Measurements from ENCODE around the gene TICRR. TPM values are rescaled to one million over a fixed set of nuclear protein-coding genes. Genes with fewer than 3 reads are reported as not detected.

TICRR gene
- total and polyA plus RNA-seq, 2 of the 8 experiments (the other 6 are each of a cell fraction or from before 2014, with no cell fraction given), result 13.1 to 34.8 TPM

DNA sequence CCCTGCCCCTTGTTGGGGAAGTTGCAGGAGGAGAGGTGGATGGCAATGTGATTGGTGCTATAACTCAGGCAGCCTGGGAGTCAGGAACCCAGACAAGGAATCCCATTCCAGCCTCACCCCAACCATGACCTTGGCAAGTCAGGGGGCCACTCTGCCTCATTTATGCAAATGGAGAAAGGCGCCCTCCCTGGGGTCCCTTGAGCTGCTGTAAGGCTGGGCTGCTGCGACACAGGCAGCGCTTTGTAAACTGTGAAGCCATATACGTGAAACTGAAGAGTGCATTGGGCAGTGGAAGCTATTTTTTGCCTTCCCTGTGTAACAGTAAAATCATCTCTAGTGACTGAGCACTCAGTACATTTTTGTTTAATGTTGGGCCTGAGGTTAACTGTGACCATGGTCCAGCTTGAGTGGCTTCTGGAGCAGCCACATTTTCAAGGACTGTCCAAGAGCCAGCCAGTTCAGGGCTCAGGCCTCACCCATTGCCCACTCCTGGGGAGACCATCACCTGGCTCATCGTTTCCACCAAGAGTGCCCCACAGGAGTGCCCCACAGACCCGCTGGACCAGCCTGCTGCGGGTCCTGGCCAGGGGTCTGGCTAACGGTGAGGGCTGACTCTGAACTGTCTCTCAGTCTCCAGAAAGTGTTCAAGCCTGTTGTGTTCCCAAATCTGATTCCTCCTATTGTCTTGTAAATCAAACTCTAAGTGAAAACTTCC lies 52.1 kb downstream of the TICRR start:
- CTCF ChIA-PET (ENCODE audit: partially characterized antibody), result no interaction called here
- H3K4ac ChIP-seq (replicated peaks; ENCODE audit: insufficient read length, low read depth, low read length), result no peak overlapping the region
- peaks cover 60 to 100% (median 91%) of the 10 kb centered on the region in 4 experiments for H3K36me3 ChIP-seq (ENCODE audit: control insufficient read depth in 2 of 4, insufficient read depth in 4 of 4, low read length in 3 of 4)

More for the DNA sequence above, 52.1 kb downstream of the TICRR start:
- no peak overlapping the region for H3K27ac ChIP-seq (ENCODE audit: low read depth, low read length)
- H3K4me3 ChIP-seq (ENCODE audit: extremely low read depth in 1 of 4, insufficient read depth in 2 of 4, low read depth in 3 of 4, low read length in 4 of 4), result no peak overlapping the region
- no peak overlapping the region for H3K9ac ChIP-seq (replicated peaks in 1 of 4; ENCODE audit: extremely low read depth in 1 of 4, low read depth in 3 of 4, low read length in 3 of 4)
- H3K4me2 ChIP-seq (ENCODE audit: insufficient read depth in 1 of 2, low read depth in 2 of 2, low read length in 2 of 2), result no peak overlapping the region
- H3K79me2 ChIP-seq (ENCODE audit: control insufficient read depth in 1 of 2, insufficient read depth in 2 of 2, low read length in 2 of 2), result no peaks in the 10 kb centered on the region
- no peak overlapping the region for H3K14ac ChIP-seq (ENCODE audit: insufficient read length)
- H4K8ac ChIP-seq (ENCODE audit: extremely low read depth, insufficient read depth, low read length), result no peak overlapping the region
- no peak overlapping the region for H4K5ac ChIP-seq (ENCODE audit: insufficient read length, low read depth, low read length)
- H2BK20ac ChIP-seq (ENCODE audit: low read length), result no peak overlapping the region
- no peak overlapping the region for H2BK15ac ChIP-seq (ENCODE audit: low read length)
- no peak overlapping the region for H3K18ac ChIP-seq (ENCODE audit: extremely low read depth, low read length)
- H2BK12ac ChIP-seq (ENCODE audit: low read depth, low read length), result no peak overlapping the region
- no peak overlapping the region for H3K56ac ChIP-seq (replicated peaks; ENCODE audit: insufficient read length, low read depth, low read length)
- H2BK120ac ChIP-seq (replicated peaks; ENCODE audit: low read depth, low read length), result no peak overlapping the region
- H3K4me1 ChIP-seq (replicated peaks in 1 of 4; ENCODE audit: control insufficient read depth in 3 of 4, insufficient read depth in 4 of 4, low read length in 3 of 4), result no peaks in the 10 kb centered on the region
- peaks cover 8 to 32% of the 10 kb centered on the region in 2 experiments for H4K20me1 ChIP-seq (replicated peaks in 1 of 2; ENCODE audit: control insufficient read depth in 1 of 2, insufficient read depth in 2 of 2, low read length in 2 of 2)
- no peak for FAIRE-seq
- H2BK5ac ChIP-seq (ENCODE audit: low read depth, low read length), result no peak overlapping the region
- no peak for DNase-seq (ENCODE audit: low read depth in 1 of 2, low spot score in 2 of 2)
- no peak overlapping the region for H2AK5ac ChIP-seq (ENCODE audit: low read depth, low read length)
- POLR2A ChIA-PET (ENCODE audit: partially characterized antibody), result interaction anchor here (1.1 to 1.2 kb wide), 2 partner anchors 11 to 20 kb away, joined by 3 to 5 read pairs; no protein-coding TSS in a partner anchor
- H3K9me3 ChIP-seq (ENCODE audit: insufficient read depth in 2 of 2, low read depth in 1 of 2, low read length in 1 of 2), result peaks cover 0 to 14% of the 10 kb centered on the region in 2 experiments; a peak in 1 of 4 replicates
- H3K23ac ChIP-seq (ENCODE audit: insufficient read length), result no peak overlapping the region
- no peak for TF ChIP-seq EGR1 (IDR thresholded peaks at IDR 0.05; ENCODE audit: borderline replicate concordance, low read depth, low read length)
- no peak for TF ChIP-seq BRCA1 (IDR thresholded peaks at IDR 0.05; ENCODE audit: low read depth, low read length)
- TF ChIP-seq ASH2L (IDR thresholded peaks at IDR 0.05; ENCODE audit: low read length), result no peak
- peak in 1 of 2 experiments; percentile 55; a peak in 1 of 3 replicates for TF ChIP-seq POLR2A (IDR thresholded peaks at IDR 0.05; ENCODE audit: control extremely low read depth in 1 of 2, low read depth in 2 of 2, low read length in 2 of 2)
- no peak overlapping the region for H2AFZ ChIP-seq (ENCODE audit: low read length)
- H3K27me3 ChIP-seq (replicated peaks in 1 of 4; ENCODE audit: control insufficient read depth in 3 of 4, extremely low read depth in 1 of 4, insufficient read depth in 3 of 4, low read length in 3 of 4), result no peaks in the 10 kb centered on the region; a peak in 1 of 7 replicates
- peaks cover 3% of the 10 kb centered on the region; the same call in 1 of the 2 replicates for H3K79me1 ChIP-seq (ENCODE audit: low read depth, low read length)
- 96% methylated on average over 8 of the region's 8 CpGs; no CpG with 5 or more reads in 1 of the 2 experiments for WGBS, 2 experiments (ENCODE audit: extremely low coverage in 1 of 2, insufficient coverage in 1 of 2, insufficient read length in 1 of 2, insufficient replicate concordance in 2 of 2, low coverage in 1 of 2, low lambda C conversion rate in 2 of 2, missing lambda C conversion rate in 1 of 2)
- no peak overlapping the region for H4K91ac ChIP-seq (replicated peaks; ENCODE audit: insufficient read length, low read length)
- no peaks in the 10 kb centered on the region for H3K23me2 ChIP-seq (ENCODE audit: low read depth, low read length)
